GM19463 (cell line): ENCODE measurements around the gene ARMH2.
"Not testable (repeated sequence)": the region's sequence is repeated elsewhere in the genome, so short reads cannot be mapped to it uniquely, and the experiment has no call there.

Experiments used
- ATAC-seq: cut with Tn5 transposase; IDR thresholded peaks from one replicate; pipeline ENCODE4 v1.9.1; 2021; ENCODE audit warnings: mild to moderate bottlenecking, moderate library complexity; ENCODE audit not compliant: unreplicated experiment

ARMH2 gene

DNA sequence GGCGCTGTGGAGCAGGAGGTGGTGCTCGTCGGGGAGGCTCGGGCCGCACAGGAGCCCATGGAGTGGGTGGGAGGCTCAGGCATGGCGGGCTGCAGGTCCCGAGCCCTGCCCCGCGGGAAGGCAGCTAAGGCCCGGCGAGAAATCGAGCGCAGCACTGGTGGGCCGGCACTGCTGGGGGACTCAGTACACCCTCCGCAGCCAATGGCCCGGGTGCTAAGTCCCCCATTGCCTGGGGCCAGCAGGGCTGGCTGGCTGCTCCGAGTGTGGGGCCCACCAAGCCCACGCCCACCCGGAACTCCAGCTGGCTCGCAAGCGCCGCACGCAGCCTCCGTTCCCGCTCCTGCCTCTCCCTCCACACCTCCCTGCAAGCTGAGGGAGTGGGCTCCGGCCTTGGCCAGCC lies 32.7 kb downstream of the ARMH2 start:
- ATAC-seq = not testable (repeated sequence)

DNA sequence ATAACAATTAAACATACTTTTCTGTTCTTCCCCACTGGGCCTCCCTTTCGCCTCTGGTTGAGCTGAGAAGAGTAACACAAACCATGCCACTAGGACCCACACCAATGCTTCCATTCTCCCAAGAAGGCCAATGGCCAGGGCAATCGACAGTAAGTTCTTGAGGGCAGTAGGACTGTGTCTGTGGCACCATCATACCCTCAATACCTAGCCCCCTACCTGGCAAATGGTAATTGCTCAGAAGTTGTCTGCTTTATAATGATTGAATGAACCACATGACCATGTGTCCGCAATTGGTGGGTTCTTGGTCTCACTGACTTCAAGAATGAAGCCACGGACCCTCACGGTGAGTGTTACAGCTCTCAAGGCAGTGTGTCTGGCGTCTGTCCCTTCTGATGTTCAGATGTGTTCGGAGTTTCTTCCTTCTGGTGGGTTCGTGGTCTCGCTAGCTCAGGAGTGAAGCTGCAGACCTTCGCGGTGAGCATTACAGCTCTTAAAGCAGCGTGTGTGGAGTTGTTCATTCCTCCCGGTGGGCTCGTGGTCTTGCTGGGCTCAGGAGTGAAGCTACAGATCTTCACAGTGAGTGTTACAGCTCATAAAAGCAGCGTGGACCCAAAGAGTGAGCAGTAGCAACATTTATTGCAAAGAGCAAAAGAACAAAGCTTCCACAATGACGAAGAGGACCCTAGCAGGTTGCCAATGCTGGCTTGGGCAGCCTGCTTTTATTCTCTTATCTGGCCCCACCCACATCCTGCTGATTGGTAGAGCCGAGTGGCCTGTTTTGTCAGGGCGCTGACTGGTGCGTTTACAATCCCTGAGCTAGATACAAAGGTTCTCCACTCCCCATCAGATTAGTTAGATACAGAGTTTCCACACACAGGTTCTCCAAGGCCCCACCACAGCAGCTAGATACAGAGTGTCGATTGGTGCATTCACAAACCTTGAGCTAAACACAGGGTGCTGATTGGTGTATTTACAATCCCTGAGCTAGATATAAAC lies 33.6 kb downstream of the ARMH2 start:
- not testable (repeated sequence) for ATAC-seq

DNA sequence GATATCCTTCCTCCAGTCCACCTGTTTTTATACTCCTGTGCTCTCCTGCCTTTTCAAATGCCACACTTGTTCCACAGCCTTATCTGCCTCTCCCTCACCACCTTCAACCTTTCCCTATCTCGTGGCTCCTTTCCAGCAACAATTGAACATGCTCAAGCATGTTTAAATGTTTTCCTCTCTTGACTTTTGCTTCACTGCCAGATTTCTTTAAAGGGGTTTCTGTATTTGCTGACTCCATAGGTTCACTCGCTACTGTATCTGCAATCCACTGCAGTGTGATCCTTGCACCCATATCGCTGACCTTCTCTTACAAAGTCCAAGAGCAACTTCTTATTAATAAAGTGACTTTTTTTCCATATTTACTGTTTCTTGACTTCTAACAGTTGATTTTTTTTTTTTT lies 35.1 kb downstream of the ARMH2 start:
- ATAC-seq = no peak

DNA sequence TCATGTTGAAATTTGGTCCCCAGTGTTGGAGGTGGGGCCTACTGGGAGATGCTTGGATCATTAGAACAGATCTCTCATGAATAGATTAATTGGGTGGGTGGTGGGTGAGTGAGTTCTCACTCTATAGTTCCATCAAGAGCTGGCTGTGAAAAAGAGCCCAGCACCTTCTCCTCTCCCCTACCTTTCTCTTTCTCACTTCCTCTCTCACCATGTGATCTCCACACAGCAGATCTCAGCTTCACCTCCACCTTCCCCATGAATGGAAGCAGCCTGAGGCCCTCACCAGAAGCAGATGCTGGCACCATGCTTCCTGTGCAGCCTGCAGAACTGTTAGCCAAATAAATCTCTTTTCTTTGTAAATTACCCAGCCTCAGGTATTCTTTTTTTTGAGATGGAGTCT lies 36.9 kb downstream of the ARMH2 start:
- ATAC-seq = no peak

DNA sequence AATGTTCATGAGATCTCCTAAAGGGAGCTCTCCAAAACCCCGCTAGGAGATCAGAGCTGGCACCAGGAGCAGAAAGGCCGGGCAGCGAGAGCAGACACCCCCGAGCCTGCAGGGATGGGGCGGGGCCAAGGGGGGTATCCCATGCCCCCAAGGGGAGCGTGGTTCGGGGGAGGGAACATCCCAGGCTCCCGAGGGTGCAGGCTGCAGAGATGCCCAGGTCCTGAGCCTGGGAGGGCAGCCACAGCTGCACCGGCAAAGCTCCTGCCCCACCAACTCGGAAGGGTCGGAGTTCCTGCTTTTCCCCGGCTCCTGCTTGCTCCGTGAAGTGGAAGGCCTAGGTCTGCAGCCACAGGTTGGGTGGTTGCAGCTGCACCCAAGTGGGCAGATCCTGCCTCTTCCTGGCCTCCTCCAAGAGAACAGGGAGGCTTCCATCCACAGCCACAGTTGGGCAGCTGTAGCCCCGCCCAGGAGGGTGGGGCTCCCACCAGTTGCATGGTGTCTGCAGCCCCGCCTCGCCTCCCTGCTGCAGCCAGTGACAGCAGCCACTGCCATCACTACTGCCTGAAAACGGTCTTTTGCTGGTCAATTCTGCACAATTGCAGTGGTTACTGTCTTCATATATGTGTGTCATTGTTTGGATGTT lies 37.4 kb downstream of the ARMH2 start:
- no peak for ATAC-seq

DNA sequence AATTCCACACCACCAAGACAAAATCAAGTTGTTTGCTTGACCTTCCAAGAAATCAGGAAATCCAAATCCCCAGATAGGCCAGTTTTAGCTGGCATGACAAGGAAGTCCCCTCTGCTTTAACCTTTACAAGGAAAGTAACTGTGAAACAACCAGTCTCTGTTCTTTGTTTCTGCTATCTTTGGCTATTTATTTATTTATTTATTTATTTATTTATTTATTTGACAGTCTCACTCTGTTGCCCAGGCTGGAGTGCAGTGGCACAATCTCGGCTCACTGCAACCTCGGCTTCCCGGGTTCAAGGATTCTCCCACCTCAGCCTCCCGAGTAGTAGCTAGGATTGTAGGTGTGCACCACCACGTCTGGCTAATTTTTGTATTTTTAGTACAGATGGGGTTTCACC lies 38.5 kb downstream of the ARMH2 start:
- ATAC-seq = no peak

DNA sequence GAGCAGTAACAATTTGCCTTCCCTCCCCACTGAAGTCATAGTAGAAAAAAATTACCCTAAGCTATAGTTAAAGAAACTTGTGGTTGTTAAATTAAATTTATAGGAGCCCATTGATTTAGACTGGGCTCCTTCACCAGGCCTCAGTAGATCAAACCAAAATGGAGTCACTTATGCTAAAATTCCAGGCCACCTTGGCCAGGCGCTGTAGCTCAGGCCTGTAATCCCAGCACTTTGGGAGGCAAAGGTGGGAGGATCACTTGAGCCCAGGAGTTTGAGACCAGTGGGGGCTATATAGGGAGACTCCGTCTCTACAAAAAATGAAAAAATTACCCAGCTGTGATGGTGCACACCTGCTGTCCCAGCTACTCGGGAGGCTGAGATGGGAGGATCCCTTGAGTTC lies 39.0 kb downstream of the ARMH2 start:
- ATAC-seq = no peak

DNA sequence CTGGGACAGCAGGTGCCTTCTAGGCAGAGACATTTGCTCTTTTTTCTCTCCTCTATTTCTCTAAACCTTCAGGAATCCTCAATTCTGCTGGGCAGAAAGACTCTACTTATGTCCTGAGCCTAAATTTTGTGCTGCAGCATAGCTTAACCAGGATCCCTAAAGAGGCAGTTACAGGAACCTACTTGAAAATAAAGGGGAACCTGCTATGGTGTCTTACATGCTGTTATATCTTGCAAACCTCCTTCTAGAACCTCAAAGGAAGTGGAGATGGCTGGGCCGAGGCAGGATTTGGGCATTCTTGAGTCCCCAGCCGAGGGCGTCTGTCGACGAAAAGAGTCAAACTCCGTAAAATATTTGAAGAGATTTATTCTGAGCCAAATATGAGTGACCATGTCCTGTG lies 41.1 kb downstream of the ARMH2 start:
- ATAC-seq = no peak

DNA sequence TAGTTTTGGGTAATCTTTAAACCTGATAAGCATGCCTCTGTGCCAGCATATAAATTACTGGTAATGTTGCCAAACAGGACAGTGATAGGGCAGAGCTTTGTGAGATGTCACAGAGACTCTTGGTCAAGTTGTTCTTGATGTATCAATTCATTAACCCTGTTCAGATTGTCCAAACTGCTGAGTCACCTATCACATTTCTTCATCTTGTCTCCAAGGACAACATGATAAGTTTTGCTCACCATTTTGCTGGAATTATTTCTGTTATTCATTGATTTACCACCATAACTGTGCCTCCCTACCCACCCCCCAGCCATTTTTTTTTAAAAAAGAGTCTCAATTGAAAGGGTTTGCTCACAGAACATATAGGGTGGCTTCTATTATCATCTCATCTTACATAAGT lies 43.4 kb downstream of the ARMH2 start:
- ATAC-seq = no peak

DNA sequence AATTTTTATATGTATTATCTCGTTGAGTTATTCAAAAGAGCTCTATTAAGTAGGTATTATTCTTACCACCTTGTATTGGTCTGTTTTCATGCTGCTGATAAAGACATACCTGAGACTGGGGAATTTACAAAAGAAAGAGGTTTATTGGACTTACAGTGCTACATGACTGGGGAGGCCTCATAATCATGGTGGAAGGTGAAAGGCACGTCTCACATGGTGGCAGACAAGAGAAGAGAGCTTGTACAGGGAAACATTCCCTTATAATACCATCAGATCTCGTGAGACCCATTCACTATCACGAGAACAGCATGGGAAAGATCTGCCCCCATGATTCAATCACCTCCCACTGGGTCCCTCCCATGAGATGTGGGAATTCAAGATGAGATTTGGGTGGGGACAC lies 44.3 kb downstream of the ARMH2 start:
- ATAC-seq = not testable (repeated sequence)

DNA sequence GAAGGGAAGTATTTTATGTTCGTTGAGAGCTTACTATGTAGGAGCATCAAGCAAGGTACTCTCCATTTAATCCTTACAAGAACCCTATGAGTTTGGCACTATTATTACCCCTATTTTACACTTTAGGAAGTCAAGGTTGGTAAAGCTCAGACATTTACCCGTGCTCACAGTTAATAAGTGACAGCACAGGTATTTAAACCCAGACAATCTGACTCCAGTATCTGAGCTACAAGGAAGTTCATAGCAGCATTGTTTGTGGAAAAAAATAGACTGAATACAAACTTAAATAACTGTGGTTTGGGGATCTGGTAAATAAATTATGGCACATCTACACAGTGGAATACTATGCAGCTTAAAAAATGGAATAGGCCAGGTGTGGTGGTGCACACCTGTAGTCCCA lies 45.2 kb downstream of the ARMH2 start:
- no peak for ATAC-seq

DNA sequence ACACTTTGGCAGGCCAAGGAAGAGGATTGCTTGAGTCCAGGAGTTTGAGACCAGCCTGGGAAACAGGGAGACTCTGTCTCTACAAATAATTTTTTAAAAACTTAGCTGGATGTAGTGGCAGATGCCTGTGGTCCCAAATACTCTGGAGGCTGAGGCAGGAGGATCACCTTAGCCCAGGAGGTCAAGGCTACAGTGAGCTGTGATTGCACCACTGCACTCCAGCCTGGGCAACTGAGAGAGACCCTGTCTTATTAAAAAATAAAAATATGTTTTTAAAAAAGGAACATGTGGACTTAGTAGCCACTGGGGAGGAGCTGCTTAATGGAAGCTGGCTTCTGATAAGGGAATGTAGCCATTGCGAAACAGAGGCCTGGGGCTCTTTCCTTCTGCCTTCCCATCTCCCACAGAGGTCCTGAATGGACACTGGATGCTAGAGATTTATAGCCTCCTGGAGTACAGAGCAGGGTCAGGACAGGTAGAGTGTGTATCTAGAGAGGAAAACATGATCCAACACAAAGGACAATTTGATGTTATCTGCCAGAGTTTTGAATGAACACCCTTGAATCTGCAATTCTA lies 45.7 kb downstream of the ARMH2 start:
- no peak for ATAC-seq

DNA sequence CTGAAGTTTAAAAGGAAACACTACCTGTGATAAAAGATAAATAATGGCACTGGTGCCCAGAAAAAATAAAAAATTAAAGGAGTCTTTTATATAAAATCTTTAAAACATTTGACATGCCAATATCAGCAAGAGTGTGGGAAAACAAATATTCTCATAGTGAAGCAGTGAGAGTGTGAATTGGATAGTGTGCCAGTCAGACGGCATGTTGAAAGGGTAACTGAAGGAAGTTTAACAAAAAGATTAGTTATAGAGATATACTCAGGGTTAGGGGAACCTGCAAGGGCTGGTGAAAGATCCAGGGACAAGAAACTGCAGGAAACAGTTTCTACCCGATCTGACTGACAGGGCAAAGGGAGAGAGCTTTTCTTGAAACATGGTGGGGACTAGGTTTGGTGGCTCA lies 46.2 kb downstream of the ARMH2 start:
- ATAC-seq = no peak

DNA sequence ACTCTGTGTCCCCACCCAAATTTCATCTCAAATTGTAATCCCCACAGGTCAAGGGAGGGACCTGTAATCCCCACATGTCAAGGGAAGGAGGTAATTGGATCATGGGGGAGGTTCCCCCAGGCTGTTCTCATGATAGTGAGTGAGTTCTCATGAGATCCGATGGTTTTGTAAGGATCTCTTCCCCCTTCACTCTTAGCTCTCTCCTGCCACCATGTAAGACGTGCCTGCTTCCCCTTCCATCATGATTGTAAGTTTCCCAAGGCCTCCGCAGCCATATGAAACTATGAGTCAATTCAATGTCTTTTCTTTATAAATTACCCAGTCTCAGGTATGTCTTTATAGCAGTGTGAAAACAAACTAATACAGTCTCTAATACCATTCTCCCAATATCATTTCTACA lies 47.8 kb downstream of the ARMH2 start:
- ATAC-seq = not testable (repeated sequence)

DNA sequence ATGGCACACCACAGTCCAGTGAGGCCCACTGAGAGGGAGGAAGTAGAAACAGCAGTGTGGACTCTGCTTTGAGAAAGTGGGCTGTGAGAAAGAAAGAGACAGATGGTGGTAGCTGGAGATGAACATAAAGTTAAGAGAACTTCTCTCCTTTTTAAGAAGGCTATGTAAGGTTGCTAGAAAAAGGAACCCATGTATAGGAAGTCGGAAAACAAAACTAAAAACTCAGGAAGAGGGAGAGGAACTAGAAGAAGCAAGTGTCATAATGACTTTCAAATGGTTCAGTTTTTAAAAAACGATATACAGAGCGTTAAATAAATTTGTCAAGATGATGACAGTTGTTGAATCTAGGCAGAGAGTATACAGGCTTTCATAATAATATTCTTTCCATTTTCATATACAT lies 49.4 kb downstream of the ARMH2 start:
- no peak for ATAC-seq
